HG03060 (cell line): Measurements from ENCODE around the gene EN1.

ENCODE experiments used
- ATAC-seq: cut with Tn5 transposase; IDR thresholded peaks from one replicate; pipeline ENCODE4 v1.9.1; 2021; ENCODE audit warnings: low read depth, moderate number of reproducible peaks; ENCODE audit not compliant: unreplicated experiment

The EN1 gene

DNA sequence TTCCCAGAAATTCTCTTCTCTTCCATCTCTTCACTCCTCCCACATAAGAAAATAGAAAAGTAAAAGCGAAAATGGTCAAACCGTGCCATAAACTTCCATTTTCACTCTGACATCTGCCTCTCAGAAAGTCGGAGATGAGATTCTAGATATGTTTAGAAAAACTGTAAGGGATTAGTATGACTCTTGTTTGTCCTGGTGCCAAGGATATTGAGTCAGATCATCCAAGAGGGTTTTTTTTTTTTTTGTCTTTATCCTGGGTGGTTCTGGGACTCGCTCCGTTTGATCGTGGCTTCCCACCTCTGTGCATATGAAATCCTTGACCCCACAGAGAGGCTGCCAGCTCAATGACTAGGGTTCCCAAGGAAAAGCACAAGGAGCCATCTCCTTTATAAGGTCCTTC is 17.3 kb downstream of the EN1 start:
- ATAC-seq = no peak

DNA sequence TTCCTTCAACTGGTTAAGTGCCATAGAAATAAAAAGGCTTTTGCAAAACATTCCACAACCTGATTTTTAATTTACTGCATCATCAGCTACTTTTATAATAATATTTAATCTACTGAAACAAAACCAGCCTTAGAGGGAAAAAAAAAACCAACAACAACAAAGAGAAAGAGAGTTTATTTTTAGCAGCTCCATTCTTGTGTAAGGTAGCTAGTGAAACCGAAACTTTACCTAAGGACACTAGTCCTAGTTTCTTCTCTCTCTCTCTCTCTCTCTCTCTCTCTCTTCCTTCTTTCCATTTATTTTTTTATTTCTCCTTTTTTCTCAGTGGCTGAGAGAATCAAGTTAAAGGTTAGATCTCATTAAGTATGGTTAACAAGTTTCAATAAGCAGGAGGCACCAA is 21.4 kb downstream of the EN1 start:
- ATAC-seq = no peak

DNA sequence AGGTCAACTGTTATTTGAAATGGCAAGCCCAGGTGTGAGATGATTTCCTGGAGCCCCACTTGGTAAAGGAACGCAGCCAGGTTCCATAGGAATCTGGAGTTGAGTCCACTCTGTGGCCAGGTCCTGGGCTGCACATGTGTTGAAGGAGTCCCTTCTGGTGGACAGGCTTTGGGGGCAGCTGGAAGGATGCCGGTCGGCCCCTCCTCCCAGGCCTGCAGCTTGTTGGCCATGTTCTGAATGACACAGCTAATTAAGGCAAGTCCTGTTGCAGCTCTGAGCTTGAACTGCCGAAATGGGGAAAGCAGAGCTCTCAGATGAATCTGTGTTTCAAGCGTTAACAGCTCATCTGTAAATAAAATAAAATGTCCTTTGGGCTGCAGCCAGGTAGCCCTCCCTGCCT is 23.8 kb downstream of the EN1 start:
- no peak for ATAC-seq

DNA sequence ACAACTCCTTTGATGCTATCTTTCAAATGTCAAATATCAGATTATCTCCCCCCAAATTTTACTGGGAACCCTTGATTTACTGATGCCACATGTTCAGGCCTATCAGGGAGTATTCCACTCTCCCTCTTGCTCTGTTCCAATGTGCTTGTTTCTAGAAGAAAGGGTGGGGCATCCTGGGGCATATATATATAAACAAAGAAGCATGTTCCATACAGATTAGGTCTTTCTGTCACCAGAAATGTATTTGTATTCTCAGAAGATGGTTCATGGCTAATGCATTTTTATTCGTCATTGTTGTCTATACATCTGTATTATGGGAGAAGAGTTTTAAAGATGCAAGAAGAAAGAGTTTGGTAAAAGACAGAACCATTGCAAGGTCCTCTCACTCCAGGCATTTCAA is 24.9 kb downstream of the EN1 start:
- ATAC-seq = no peak

- no peak for ATAC-seq
Observed at GRCh38 chr2:118822015-118822414, 25.4 kb downstream of the EN1 start.

DNA sequence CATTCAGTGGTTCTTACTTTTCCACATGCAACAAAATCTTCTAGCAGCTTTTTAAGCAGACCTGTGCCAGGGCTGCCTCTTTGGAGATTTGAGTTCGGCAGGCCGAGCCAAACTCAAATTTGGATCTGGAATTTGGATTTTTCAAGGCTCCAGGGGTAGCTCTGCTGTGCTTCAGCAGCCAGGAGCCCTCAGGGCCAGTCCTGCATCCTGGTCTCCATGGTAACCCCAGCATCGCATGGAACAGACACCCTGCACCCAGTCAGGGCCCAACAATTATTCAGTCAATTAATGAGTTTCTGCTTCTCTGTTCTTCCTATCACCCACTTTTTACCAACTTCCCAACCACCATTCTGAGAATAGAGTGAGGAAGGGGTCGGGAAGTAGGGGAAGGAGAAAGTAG is 30.0 kb downstream of the EN1 start:
- ATAC-seq = no peak

DNA sequence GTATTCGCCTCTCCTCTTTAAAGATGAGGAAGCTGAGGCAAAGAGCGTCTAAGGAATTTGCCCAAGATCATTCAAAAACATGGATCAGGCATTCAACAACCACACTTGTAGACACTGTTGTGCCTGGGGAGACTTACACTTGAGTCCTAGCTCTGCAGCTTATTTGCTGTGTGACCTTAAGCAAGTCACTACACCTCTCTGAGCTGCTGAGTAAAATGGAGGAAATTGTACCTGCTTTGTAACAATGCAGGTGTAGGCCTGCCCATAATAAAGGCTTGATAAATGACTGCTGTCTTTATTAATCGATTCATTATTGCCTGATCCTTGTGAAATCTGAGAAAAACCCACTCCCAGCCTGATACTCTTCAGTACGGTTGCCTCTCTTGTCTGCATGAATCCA is 30.8 kb downstream of the EN1 start:
- no peak for ATAC-seq

DNA sequence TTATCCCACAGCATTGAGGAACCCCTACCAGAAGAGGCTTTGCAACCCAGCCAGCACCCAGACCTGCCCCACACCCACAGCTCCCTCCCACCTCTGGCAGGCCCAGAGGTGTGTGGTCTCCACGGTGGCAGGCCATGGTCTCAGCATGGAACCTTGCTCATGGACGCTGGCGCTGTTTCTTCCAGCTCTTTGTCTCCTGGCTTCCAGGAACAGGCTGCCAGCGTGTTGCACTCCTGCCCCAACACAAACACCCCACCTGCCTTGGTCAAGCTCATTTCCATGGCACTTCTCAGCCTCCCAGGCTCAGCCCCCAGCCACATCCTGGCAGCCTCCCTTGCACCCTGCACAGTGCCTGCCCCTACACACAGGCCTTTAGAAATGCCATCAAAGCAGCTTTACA is 31.7 kb downstream of the EN1 start:
- ATAC-seq = no peak

DNA sequence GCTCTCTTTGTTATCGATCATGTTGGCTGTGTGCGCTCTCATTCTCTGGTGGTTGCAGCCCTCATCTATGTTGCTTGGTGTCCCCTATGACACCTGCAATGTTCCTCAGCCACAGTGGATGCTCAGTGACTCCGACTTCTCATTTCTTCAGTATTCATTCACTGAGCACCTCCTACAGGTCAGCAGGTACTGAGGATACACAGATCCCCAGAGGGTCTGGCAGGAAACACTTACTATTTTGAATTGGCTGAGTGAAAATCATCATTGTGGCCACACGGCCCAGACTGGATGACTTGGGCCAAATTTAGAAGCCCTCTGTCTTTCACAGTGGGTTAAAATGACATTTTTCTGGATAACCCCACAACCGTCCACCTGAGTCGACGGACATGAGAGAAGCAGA is 32.1 kb downstream of the EN1 start:
- no peak for ATAC-seq

DNA sequence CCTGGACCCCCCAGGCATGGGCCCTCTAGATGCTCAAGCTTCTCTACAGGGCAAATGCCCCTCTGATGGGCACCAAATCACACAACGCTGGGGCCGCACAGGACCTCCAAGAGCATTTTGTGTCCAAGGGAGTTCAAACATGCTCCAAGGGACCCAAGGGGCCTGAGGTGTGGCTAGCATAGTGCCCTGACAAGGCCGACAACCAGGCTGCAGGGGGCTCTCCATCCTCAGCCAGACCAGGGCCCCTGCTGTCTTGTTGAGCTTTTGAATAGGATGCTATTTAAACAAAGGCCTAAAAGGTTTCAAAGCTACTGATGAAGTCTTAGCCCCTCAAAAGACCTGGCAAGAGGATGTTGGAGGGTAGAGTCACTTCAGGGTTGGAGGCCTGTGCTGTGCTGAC is 33.1 kb downstream of the EN1 start:
- no peak for ATAC-seq

DNA sequence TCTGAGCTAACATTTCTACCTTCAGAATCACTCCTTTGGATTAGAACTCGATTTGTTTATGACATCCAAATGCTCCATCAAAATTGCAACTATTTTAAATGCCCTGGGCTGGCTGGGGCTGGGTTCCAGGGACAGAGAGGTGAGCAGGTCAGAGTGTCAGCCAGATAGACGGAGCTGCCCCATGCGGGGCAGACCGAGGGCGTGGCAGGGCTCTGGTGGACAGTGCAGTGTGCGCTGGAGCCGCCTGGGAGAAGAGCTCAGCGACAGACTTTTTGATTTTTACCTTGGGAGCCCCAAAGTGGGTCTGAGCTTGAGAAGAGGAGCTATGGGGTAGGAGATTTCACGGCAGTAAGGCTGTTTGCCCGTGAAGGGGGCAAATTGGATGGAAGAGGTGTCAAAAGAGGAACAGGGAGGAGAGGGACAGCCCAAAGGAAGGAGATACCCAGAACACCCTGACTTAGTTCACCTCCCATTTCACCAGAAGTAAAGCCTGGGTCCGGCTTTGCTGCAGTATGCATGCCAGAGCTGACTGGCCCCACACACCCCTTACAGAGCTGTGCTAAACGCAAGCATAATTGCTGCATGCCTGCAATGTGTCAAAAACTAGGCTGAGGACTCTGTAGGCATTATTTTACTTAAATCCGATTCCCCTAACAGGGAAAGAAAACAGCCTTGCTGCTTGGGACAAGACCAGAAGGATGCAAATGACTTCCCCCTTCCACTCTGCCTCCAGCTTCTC is 33.7 kb downstream of the EN1 start:
- no peak for ATAC-seq

DNA sequence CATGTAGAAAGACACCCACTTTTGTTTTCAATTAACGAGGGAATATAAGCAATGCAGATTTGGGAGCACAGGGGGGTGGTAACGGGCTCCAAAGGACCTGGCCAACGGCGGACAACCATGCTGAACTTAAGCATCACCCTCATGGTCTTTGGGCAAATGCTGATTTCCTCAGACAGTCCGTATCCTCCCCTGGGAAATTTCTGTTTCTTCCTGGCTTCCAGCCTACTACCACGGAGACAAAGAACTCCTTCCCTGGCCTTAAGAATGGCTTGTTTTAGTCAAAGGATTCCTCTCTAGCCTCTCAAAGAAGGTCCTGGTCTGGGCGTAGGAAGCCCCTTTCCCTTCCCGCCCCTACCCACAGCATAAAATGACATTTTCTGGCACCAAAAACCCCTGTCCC is 34.3 kb downstream of the EN1 start:
- no peak for ATAC-seq

DNA sequence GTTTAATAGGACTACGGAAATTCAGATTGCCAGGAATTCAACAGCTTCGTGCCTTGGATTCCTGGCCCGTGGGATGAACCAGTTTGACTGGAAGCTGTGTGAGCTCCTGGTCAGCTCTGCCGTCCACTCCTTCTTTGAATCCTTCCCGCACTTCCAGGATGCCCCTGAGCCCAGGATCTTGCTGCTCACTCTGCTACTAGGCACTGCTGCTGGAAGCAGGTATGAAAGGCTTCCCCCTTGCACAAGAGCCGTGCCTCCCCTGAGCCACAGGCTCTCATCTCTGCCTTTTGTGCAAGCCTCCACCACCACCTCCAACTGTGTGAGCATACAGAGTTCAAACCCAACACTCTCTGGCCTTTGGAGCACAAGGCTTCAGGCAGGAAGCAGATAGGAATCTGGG is 34.9 kb downstream of the EN1 start:
- ATAC-seq = no peak

DNA sequence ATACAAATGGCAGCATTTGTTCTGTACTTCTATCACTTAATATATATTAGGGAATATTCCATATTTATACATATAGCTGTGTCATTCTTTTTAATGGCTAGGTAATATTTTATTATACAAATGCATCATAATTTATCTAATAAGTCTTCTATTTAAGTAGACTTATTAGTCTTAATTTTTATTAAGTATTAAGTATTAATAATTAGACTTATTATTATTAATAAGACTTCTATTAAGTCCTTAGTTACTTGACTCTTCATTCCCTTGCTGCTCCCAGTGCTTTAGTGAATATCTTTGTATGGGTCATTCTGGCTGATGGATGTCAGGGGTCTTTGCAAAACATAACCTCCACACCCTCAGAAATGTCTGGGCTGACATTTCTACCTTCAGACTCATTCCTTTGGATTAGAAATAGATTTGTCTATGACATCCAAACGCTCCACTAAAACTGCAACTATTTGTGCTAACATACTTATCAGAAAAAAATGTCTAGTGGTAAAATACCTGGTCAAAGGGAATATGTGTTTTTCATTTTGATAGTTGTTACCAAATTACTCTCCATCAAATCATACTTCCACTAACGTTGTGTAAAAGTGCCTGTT is 35.8 kb downstream of the EN1 start:
- no peak for ATAC-seq

- ATAC-seq = no peak
Observed at GRCh38 chr2:118810766-118811165, 36.7 kb downstream of the EN1 start.

- no peak for ATAC-seq
Observed at GRCh38 chr2:118808429-118808809, 39.0 kb downstream of the EN1 start.

GRCh38 chr2:118807668-118808428 is 39.6 kb downstream of the EN1 start:
- no peak for ATAC-seq

- ATAC-seq = no peak
Observed at GRCh38 chr2:118806797-118807667, 40.4 kb downstream of the EN1 start.

GRCh38 chr2:118805064-118805690 is 42.3 kb downstream of the EN1 start:
- no peak for ATAC-seq

DNA sequence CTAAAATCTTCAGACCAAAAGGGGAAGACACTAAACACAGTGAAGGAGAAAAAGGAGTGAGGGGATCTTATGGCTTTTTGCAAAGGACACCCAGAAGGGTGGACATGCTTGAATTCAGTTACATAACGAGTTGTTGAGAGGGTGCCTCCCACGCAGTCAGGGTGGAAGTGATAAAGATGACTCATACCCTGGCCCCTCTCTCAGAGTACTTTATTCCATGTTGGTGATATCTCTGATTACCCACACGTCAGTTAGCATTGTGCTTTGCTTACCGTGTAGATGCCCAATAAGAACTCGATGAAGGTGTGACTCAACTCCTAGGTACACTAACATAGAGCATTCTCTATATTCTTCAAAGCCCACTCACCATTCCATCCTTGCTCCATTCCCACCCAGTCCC is 44.4 kb downstream of the EN1 start:
- no peak for ATAC-seq

GRCh38 chr2:118801151-118801550 is 46.3 kb downstream of the EN1 start:
- no peak for ATAC-seq
